GM19463 (cell line): ENCODE results near the gene MMEL1.

Source experiments
- ATAC-seq: cut with Tn5 transposase; IDR thresholded peaks from one replicate; pipeline ENCODE4 v1.9.1; 2021; ENCODE audit warnings: mild to moderate bottlenecking, moderate library complexity; ENCODE audit not compliant: unreplicated experiment

MMEL1 gene

DNA sequence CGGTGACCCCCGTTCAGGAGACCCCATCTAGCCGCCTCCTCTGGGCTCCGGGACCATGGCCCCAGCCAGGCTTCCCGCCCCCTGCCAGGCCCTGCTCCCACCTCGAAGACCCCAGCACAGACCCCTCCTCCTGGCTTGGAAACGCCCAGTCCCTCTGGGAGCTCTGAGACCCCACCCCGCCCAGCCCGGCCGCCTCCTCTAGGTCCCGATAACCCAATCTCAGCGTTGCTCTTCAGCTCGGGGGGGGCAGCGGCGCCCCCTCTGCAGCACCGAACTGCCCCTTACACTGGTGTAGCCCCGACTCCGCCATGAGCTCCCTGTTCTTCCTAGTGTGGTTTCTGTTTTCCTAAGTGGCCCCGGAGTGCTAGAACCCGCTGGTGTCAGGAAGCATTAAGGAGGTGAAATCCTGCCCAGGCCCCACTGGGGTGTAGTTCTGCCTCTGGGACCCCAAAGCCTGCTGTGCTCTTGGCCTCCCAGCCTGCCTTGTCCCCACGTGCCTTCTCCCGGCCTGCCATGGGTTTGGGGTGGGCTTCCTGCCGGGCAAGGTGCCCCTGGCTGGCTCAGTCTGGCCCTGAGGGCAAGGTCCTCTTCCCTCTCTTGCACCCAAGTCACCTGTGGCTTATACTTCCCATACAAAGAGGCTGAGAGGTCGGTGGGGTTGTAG, 10.7 kb upstream of the MMEL1 start:
- ATAC-seq, result no peak

DNA sequence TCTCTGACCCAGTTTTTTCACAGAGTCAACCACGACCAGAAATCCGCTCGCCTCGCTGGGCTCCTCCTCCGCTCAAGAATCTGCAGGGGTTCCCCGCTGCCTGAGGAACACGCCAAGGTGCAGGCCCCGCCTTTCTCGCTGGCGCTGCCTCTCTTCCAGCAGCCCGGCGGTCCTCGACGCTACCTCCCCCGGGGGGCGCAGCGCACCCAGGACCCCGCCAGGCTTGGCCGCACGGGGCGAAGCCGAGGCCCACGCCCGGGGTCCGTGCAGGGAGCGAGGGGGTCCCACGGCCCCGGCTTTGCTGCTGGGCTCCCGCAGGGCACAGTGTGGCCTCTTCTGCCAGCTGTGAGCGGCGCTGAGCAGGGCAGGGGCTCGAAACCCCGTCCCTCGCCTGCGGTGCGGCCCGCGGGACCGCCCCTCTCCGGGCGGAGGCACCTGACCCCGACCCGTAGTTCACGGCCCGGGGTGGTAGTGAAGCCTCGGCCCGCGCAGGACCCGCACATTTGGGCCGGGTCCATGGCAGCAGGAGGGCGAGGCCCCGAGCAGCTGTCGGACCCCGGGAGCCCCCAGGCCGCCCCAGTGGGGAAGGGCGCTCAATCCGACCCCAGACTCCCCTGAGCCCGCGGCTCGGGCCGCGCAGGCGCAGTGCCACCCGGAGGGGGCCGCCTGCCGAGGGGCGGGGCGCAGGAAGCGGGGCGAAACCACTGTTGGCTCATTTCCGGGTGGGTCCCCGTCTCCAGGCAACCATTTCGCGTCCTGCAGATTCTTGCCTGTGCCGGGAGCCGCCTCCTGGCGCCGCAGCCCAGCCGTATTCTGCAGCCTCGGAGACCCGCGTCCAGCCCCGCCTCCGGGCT, 10.0 kb upstream of the MMEL1 start:
- ATAC-seq, result peak; percentile 83

DNA sequence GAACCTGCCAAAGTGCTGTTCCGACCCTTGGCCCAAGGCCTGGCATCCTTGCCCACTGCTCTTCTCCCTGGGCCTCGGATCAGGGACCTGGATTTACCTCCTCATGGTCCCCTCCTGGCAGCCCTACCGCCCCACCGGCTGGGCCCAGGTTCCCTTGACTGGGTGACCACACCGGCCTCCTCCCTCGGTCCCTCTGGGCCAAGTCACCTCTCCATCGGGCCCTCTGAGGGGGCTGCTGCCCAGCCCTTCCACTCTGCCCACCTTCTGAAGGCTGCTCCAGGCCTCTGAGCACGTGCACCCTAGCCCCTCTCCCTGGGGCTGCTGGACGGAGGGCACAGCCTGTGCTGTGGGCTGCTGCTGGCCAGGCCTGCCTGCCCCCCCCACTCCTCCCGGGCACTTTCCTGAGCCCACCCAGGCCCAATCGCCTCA, 9.3 kb upstream of the MMEL1 start:
- no peak for ATAC-seq

DNA sequence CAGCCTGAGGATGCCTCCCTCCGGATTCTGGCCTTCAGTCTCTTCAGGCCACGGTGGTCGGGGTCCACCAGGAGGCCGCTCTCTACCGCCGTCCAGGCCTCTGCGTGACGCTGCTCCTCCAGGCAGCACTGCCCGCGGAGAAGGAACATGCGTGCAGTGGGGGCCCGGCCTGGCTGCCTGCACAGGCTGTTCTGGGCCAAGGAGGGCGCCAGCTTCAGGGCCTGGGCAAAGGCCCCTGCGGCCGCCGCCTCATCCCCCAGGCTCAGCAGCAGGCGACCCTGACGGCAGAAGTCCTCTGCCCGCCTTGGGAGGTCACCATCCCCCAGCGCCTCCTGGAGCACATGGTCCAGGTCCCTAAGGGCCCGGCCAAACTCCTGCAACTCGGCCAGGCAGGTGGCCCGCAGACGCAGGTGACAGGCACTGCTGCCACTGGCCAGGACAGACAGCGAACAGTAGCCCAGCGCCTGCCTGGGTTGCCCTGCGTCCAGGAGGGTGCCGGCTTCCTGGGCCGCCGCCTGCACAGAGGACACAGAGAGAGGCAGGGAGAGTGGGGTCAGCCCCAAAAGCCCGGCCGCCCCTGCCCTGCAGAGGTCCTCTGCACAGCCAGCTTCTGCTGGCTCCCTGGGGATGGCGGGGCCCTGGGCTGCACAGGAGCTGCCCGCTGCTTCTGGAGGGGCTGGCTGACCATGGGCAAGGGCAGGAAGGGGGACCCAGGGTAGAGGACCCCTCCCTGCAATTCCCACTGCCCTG, 8.7 kb upstream of the MMEL1 start:
- no peak for ATAC-seq

DNA sequence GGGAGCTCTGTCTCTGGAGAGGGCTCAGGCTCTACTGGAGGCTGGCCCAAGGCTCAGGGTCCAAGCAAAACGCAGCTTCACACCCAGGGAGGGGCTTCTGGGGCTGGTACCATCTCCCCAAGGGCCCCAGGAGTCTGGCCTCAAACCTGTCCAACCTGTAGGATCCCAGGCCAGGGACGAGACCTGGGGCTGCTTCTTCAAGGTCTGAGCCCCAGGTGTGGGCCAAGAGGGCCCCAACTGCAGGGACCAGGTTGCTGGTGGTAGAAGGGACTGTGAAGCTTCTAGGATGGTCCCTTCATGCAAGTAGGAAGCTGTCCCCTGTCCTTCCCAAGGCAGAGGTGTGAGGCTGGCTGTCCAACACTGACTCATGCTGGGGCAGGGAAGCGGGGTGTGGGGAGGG, 7.8 kb upstream of the MMEL1 start:
- ATAC-seq, result no peak

DNA sequence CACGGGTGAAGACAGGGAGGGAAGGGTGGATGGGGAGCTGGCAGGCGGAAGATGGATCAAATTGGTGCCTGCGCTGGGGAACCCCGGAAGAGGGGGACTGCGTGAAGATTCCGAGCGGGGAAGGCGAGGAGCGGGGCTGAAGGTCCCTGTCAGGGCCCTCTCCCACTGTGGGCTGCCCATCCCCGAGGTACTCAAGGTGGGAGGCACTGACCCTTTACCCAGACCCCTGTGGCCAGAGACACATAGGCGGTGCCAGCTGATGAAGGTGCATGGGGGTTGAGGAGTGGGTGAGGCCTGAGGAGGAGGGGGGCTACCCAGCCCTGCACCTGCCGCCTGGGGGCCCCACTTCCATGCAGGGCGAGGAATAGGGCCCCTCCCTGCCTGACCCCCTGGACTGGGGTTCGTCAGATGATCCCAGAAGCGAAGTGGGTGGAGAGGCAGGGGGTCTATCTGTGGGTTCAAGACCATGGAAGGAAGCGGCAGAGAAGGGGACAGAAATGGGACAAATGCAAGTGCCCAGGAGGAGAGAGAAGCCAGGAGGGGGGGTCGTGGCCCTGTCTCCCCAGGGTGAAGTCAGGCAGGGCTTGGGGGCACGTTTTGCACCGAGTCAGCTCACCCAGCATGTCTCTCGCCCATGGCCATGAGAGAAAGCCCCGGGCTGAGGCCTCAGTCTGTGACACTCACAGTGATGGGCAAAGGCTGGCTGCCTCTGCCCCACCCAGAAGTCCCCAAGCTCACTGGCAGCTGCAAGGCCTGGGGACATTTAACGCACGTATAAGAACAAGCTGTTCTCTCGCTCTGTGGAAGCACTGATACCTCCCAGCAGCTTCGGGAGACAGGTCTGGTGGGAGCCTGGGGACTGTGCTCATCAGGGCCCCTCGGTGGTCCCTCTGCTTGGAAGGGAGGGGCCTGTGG, 7.0 kb upstream of the MMEL1 start:
- ATAC-seq, result no peak

DNA sequence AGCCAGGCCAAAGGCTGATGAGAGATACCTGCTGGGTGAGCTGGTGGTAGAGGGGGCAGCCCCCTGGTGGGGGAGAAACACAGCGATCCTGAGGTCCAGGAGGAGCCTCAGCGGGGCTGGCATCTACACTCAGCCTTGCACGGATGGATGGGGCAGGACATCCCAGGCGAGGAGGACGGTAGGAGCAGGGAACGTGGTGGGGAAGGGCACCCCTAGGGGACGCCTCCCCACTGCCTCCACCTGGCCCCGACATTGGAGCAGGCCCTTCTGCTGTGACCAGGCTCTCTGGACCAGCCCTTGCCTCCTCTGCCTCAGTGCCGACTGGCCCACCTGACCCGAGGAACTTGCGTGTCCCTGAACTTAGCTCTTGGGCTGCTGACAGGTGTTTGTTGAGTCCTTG, 6.4 kb upstream of the MMEL1 start:
- ATAC-seq, result no peak

DNA sequence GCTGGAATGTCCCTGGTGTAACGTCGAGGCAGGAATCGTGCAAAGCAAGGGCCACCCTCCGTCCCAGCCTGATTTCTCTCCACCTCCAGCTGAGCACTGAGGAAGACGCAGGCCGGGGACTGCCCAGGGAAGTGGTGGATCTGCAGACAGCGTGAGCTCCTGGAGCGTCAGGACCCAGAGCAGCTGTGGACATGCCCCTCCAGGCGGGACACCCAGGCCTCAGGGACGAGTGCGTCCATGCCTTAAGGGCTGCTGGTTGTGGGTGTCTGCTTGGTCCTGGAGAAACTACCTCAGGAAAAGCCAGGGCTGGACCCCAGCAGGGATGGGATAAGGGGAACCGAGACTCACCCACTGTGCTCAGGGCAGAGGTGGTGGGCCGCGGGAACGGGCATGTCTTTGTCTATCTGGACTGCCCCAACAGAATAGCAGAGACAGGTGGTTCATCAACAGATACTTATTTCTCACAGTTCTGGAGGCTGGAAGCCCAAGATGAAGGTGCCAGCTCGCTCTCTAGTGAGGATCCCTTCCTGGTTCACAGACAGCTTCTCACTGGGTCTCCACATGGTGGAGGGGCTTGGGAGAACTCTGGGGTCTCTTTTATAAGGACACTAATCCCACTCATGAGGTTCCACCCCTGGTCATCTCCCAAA, 5.8 kb upstream of the MMEL1 start:
- no peak for ATAC-seq

DNA sequence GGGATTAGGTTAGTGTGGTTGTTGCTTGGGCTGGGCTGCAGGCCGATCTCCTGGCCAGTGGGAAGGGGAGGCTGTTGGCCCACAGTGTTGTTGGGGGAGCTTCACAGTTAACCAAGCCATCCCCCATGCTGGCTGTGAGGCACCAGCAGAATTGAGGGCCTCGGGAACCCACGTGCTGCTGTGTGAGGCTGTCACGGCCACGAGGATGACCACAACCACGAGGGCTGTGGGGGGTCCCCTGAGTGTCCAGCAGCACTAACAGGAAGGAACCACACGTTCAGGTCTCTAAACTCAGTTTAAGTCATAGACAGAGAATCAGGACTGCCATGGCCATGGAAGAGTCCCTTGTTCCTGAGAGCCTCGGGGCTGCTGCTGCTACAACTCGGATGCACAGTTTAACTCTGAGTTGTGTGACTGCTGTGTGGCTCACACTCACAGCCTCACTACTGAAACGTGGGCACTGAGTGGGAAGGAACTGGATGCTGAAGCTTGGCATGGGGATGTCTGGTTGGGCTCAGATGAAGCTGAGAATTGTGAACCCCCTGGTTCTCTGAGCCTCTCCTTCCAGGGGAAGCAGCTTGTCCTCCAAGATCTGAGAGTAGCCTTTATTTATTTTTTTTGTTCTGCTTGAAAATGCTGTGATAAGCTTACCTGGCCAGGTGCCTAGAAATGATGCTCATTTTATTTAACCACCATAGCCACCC, 4.8 kb upstream of the MMEL1 start:
- no peak for ATAC-seq

DNA sequence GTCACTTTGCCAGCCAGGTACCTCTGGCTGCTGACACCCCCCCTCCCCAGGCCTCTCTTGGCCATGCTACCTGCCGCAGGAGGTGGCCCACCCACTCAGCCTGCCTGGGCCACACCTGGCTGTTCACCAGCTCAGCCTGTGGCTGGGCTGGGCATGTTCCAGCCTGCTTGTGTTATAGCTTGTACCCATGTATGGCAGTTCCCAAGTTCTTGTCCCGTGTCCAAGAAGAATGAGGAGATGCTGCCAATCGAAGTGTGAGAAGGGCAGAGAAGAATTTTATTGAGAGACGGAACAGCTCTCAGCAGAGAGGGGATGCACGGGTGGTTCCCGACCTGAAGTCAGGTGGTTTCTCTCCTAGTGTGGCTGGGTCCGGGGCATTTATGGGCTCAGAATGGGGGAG, 3.9 kb upstream of the MMEL1 start:
- no peak for ATAC-seq

DNA sequence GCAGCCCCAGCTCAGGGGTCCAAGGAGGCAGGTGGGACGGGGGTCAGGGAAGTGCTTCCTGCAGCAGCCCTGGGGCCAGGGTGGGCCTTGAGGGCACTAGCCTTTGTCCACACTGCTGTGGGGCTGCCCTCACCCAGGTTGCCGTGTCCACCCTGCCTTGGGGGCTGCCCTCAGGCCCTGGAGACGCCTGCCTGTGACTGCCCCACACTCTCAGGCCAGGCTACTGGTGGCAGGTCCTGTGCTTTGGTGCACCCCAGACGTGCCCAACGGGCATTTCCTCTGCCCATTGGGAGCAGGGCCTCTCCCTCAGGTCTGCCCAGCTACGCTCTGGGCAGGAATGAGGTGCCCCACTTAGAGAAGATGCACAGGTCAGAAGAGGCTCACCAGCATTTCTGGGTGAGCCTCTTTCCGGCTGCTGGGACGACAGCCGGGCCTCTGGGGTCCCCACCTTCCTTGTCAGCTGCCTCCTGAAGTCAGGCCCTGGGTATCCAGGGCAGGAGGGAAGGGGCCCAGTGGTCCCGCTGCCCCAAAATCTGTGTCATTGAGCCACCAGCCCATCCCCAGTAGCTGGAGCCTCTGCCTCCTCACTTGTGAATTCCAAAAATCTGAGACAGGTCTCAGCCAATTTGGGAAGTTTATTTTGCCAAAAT, 2.7 kb upstream of the MMEL1 start:
- ATAC-seq, result no peak

DNA sequence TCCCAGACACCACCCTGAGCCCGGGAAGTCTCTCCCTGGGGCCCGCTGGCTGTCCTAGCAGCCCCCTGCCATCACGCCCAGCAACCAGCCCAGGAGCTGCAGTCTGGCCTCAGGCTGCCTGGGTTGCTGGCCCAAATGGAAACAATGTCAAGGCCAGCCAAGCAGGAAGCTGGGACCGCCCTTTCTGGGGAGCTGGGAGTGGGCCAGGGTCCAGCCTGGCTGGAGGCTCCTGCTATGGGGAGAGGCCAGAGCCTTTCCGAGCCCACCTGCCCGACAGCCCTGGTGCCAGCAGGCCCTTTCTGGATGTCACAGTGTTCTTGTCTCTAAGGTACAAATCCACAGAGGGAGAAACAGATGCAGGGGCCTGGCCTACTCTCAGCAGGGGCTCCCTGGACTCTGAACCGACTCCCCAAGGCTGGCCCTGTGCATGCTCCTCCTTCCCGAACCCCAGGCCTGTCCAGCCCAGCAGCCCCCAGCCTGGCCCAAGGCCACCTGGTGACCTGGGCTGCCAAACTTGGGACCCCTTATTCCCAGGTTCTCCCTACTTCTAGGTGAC, 1.2 kb upstream of the MMEL1 start:
- ATAC-seq, result no peak

DNA sequence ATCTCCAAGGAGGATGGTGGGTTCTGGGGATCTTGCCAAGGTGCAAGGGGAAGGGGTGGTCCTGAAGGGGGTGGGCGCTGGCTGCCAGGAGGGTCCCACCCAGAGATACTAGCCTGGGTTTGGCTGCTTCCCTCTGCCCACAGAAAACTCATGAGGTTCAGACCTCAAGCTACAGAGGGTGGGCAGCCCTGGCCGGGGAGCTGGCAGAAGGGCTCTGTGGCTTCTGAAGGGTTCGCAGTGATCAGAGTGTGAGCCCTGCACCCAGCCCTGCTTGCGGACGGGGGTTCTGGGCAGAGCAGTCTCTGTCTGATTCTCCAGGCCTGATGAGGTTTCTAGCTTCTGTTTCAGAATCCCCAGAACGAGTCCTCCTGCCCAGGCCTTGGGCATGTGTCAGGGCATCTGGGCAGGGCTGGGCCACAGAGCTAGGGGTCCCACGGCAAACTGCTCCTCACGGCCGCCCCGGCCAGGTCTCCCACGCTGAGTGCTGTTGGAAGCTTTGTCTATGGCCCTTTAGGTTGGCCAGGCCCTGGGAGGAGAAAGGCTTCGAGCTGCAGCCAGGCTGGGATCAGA, 635 bp upstream of the MMEL1 start:
- ATAC-seq, result no peak

DNA sequence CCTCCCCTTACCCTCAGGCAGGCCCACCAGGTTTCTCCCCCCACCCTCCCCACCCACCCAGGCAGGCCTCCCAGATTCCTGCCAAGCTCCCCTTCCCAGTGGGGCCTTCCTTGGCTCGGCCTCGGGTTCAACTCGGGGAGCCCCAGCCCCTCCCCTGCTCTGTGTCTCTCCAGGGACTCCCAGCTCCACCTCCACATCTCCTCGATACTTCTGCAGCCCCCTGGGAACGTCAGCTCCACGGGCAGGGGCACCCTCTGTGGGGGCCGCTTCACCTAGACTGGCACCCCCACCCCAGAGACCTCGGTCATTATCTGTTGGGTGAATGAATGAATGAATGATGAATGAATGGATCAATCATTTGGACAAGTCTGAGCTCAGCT, 775 bp downstream of the MMEL1 start:
- no peak for ATAC-seq

DNA sequence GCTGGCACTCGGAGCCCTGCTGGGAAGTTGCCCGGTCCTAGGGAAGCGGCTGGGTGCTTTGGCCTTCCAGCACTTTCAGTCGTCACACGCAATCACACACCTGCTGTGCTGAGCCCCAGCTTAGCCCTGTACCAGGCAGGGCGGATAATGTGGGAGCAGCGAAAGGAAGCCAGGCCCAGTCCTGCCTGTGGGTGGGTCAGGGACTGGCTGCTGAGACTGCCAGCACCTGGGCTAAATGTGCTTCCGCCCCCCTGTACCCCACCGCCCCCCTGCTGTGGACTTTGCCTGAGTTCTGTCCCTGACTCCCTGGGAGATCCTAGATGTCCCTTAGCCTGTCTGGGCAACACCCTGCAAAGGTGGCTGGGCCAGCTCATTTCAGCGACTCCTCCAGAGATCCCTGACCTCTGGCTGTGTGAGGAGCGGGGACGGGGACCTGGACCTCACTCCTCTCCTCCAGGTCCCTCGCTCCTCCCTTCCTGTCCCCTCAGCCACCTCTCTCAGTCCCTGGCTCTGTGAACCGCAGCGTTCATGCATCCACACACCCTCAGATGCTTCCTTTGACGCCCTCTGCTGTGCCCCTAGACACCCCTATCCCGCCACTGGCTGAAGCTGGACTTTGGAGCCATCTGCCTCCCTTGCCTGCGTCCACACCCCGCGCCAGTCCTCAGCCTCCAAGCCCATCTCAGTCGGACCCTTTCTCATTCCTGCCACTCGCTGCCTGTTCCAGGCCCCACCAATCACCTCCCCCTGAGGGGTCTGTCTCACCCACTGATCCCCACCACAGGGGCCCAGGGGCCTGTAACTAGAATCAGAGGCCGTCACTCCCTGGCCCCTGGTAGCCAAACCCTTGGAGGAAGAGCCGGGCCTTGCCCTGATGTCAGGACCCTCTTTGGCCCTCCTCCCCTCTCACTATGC, 1.4 kb downstream of the MMEL1 start:
- no peak for ATAC-seq

DNA sequence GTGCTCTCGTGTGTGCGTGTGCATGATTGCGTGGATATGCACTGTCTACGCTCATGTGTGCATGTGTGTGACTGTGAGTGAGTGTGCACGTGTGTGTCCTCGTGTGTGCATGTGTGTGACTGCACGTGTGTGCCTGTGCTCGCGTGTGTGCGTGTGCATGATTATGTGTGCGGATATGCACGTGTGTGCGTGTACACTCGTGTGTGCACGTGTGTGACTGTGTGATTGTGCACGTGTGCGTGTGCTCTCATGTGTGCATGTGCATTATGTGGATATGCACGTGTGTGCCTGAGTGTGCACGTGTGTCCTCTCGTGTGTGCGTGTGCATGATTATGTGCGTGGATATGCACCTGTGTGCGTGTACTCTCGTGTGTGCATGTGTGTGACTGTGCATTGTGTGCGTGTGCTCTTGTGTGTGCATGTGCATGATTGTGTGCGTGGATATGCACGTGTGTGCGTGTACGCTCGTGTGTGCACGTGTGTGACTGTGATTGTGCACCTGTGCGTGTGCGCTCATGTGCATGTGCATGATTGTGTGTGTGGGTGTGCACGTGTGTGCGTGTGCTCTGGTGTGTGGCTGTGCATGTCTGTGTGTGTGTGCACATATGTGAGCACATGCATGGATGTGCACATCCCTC, 2.2 kb downstream of the MMEL1 start:
- ATAC-seq, result no peak
